HepG2 (cell line): ENCODE results near the gene AMER2. TPM values are rescaled to one million over a fixed set of nuclear protein-coding genes. Genes with fewer than 3 reads are reported as not detected.

Source experiments
- ATAC-seq: fragments of 200-7000 bp; cut with Tn5 transposase; 3 replicates; pipeline ENCODE4 v1.9.1; 2020; ENCODE audit warnings: mild to moderate bottlenecking, moderate library complexity
- BruUV-seq: library from RNA; stranded (reverse); fragments of 400-500 nt; replicated peaks from 2 replicates; lab custom pipeline; 2021; lab: Mats Ljungman, UMichigan
- CTCF ChIA-PET: fragments of 300-600 bp; formaldehyde crosslinking; extraction: SDS; loops from one replicate; lab custom pipeline; 2021; ENCODE audit warnings: low total read pairs, inconsistent platforms, low intra/inter-chr PET ratio; lab: Yijun Ruan, JAX
- POLR2A ChIA-PET: fragments of 350-600 bp; sonication (Branson Sonifier 250); formaldehyde crosslinking; loops from one replicate; lab custom pipeline; 2020; ENCODE audit warnings: antibody characterized with exemption, inconsistent platforms; lab: Yijun Ruan, JAX
- DNase-seq: peaks from one replicate; pipeline ENCODE4 v3.0.0-alpha.2; 2015; ENCODE audit warnings: low spot score
- FAIRE-seq: peaks from 3 replicates; lab custom pipeline; 2011; peaks lifted over from hg19 to GRCh38; lab: Jason Lieb, UNC
- H2AFZ ChIP-seq: one replicate; pipeline ENCODE4 v1.6.1; 2011; ENCODE audit warnings: low read length, inconsistent platforms
- H3K27ac ChIP-seq: fragments of 300-600 bp; 3 replicates; pipeline ENCODE4 v1.8.0; 2011; ENCODE audit warnings: mixed run types, mild to moderate bottlenecking, mixed read lengths, low read length, inconsistent platforms; ENCODE audit not compliant: insufficient read depth; ENCODE audit errors: extremely low read length
- H3K27me3 ChIP-seq, 2 experiments: fragments of 200-600 bp in 1 of 2; 2 replicates in 1 of 2; 3 replicates in 1 of 2; pipeline versions ENCODE4 v1.6.0 to v1.8.0; 2011; ENCODE audit warnings: low read length in 2 of 2, mild to moderate bottlenecking in 2 of 2, moderate library complexity in 2 of 2, inconsistent platforms in 1 of 2; ENCODE audit not compliant: insufficient read depth in 2 of 2, control insufficient read depth in 1 of 2
- H3K36me3 ChIP-seq, 2 experiments: fragments of 200-600 bp in 1 of 2; replicated peaks in 1 of 2; 2 replicates in 1 of 2; 3 replicates in 1 of 2; pipeline versions ENCODE4 v1.5.1 to v1.8.0; 2011; ENCODE audit warnings: low read length in 2 of 2, inconsistent platforms in 1 of 2; ENCODE audit not compliant: insufficient read depth in 2 of 2, control insufficient read depth in 1 of 2
- H3K4me1 ChIP-seq: 2 replicates; pipeline ENCODE4 v1.5.1; 2012; ENCODE audit warnings: low read length, inconsistent platforms; ENCODE audit not compliant: insufficient read depth
- H3K4me2 ChIP-seq: 2 replicates; pipeline ENCODE4 v1.6.0; 2011; ENCODE audit warnings: low read depth, low read length, inconsistent platforms
- H3K4me3 ChIP-seq, 3 experiments: fragments of 200-600 bp in 1 of 3; sonication (generic), shearing (Covaris generic) in 1 of 3; replicated peaks in 1 of 3; 2 replicates each; pipeline ENCODE4 v1.5.1; 2011 to 2016; ENCODE audit warnings: low read length in 3 of 3, inconsistent platforms in 2 of 3, low read depth in 2 of 3, mild to moderate bottlenecking in 2 of 3, control low read depth in 1 of 3, mixed read lengths in 1 of 3; ENCODE audit not compliant: insufficient read depth in 1 of 3
- H3K79me2 ChIP-seq: one replicate; pipeline ENCODE4 v1.6.1; 2011; ENCODE audit warnings: low read length, inconsistent platforms; ENCODE audit not compliant: insufficient read depth
- H3K9ac ChIP-seq: 2 replicates; pipeline ENCODE4 v1.6.0; 2011; ENCODE audit warnings: mild to moderate bottlenecking, low read depth, low read length, inconsistent platforms; ENCODE audit not compliant: insufficient read depth
- H3K9me3 ChIP-seq: 2 replicates; pipeline ENCODE4 v1.5.1; 2012; ENCODE audit warnings: mild to moderate bottlenecking, low read length
- H4K20me1 ChIP-seq: 2 replicates; pipeline ENCODE4 v1.6.0; 2011; ENCODE audit warnings: inconsistent platforms, mild to moderate bottlenecking, low read length, moderate library complexity; ENCODE audit not compliant: insufficient read depth
- ELF1 ChIP-seq: sonication (generic); formaldehyde crosslinking; IDR thresholded peaks from 2 replicates; pipeline ENCODE4 v1.4.0; 2020; ENCODE audit warnings: missing genetic modification reagents
- JARID2 ChIP-seq: sonication (generic); formaldehyde crosslinking; IDR thresholded peaks from 2 replicates; pipeline ENCODE4 v1.8.1; 2023; ENCODE audit warnings: missing genetic modification reagents, inconsistent platforms; ENCODE audit not compliant: insufficient replicate concordance
- MYPOP ChIP-seq: sonication (generic); formaldehyde crosslinking; IDR thresholded peaks from 2 replicates; pipeline ENCODE4 v1.8.1; 2023; ENCODE audit warnings: mild to moderate bottlenecking, moderate library complexity, missing genetic modification reagents
- POLR2AphosphoS2 ChIP-seq: IDR thresholded peaks from 2 replicates; pipeline ENCODE4 v1.6.1; 2011; ENCODE audit warnings: low read depth, low read length, improper control_type of control experiment
- SP1 ChIP-seq, 2 experiments: fragments of 450-650 bp in 1 of 2; sonication (generic) in 1 of 2; formaldehyde crosslinking in 1 of 2; IDR thresholded peaks; 2 replicates each; pipeline versions ENCODE4 v1.4.0 to v1.6.1; 2016 to 2020; ENCODE audit warnings: missing genetic modification reagents in 1 of 2
- ZNF234 ChIP-seq: sonication (generic); formaldehyde crosslinking; conservative IDR thresholded peaks from 2 replicates; pipeline ENCODE4 v1.5.1; 2020; ENCODE audit warnings: mild to moderate bottlenecking, missing genetic modification reagents
- ZNF282 ChIP-seq: fragments of 450-650 bp; IDR thresholded peaks from 2 replicates; pipeline ENCODE4 v1.6.1; 2018; ENCODE audit not compliant: partially characterized antibody
- ZNF333 ChIP-seq: sonication (generic); formaldehyde crosslinking; IDR thresholded peaks from 2 replicates; pipeline ENCODE4 v1.4.0; 2020; ENCODE audit warnings: mild to moderate bottlenecking, missing genetic modification reagents, borderline replicate concordance
- ZNF574 ChIP-seq: sonication (generic); formaldehyde crosslinking; IDR thresholded peaks from 2 replicates; pipeline ENCODE4 v1.4.0; 2020; ENCODE audit warnings: missing genetic modification reagents
- ZNF710 ChIP-seq: sonication (generic); formaldehyde crosslinking; IDR thresholded peaks from 2 replicates; pipeline ENCODE4 v1.5.0; 2020; ENCODE audit warnings: mild to moderate bottlenecking, missing genetic modification reagents, borderline replicate concordance
- ZNF737 ChIP-seq: sonication (generic); formaldehyde crosslinking; IDR thresholded peaks from 2 replicates; pipeline ENCODE4 v1.5.0; 2020; ENCODE audit warnings: missing genetic modification reagents, mild to moderate bottlenecking, borderline replicate concordance
- ZNF772 ChIP-seq: sonication (generic); formaldehyde crosslinking; IDR thresholded peaks from 2 replicates; pipeline ENCODE4 v1.5.0; 2020; ENCODE audit warnings: mild to moderate bottlenecking, missing genetic modification reagents
- ZNF776 ChIP-seq: sonication (generic); formaldehyde crosslinking; IDR thresholded peaks from 2 replicates; pipeline ENCODE4 v1.4.0; 2020; ENCODE audit warnings: mild to moderate bottlenecking, missing genetic modification reagents
- ZSCAN5A ChIP-seq: sonication (generic); formaldehyde crosslinking; IDR thresholded peaks from 2 replicates; pipeline ENCODE4 v1.8.0; 2022; ENCODE audit warnings: mild to moderate bottlenecking, missing genetic modification reagents, borderline replicate concordance
- WGBS: methylation state at CpG from one replicate; pipeline ENCODE4 v1.1.6; 2017; ENCODE audit warnings: low lambda C conversion rate; 5-methylcytosine and 5-hydroxymethylcytosine counted together
- in situ Hi-C: cut with HindIII; loops from 2 replicates; pipeline ENCODE4 v1.10.0; 2017; ENCODE audit warnings: low pct_unique_long_range_greater_than_20kb; ENCODE audit not compliant: extremely low pct_ligation_motif_present
- intact Hi-C: fragments of 100-400 bp; cut with micrococcal nuclease; formaldehyde crosslinking; loops from one replicate; pipeline ENCODE4 v1.10.0; 2022; ENCODE audit not compliant: unreplicated experiment
- polyA plus RNA-seq, 8 experiments: library from polyadenylated mRNA; depleted of rRNA in 3 of 8; stranded (reverse) in 7 of 8; unstranded in 1 of 8; fragments of >200 nt; fragmentation: Illumina TruSeq in 4 of 8; extraction: Trizol in 4 of 8; gene quantifications; 2 replicates each; pipeline versions ENCODE4 v1.2.1 to v1.2.3, GENCODE V29; 2011 to 2016; ENCODE audit warnings: low read depth in 4 of 8, missing spikeins in 1 of 8, mixed read lengths in 1 of 8; ENCODE audit not compliant: insufficient read depth in 1 of 8
- total RNA-seq, 5 experiments: library from RNA; depleted of rRNA; stranded (reverse); fragments of >200 nt; fragmentation: Illumina TruSeq; extraction: Trizol; gene quantifications; 2 replicates each; pipeline ENCODE4 v1.2.3, GENCODE V29; 2016; ENCODE audit warnings: low read depth in 1 of 5

Gene AMER2
- total and polyA plus RNA-seq, 2 of the 13 experiments (the other 11 are each of a cell fraction or from before 2014, with no cell fraction given), result not detected

GRCh38 chr13:25169356-25169755 lies 2.7 kb downstream of the AMER2 start:
- TF ChIP-seq ZSCAN5A (CRISPR knock-in tag) (no peak), ELF1 (CRISPR knock-in tag) (no peak), ZNF772 (CRISPR knock-in tag) (no peak), ZNF737 (no peak), ZNF234 (CRISPR knock-in tag) (no peak), JARID2 (no peak), ZNF574 (no peak), SP1 (IDR thresholded peaks at IDR 0.05) (no peak), SP1 (CRISPR knock-in tag; IDR thresholded peaks at IDR 0.05) (no peak), ZNF710 (CRISPR knock-in tag) (no peak), ZNF776 (no peak), MYPOP (CRISPR knock-in tag) (no peak), ZNF282 (no peak), ZNF333 (CRISPR knock-in tag) (no peak), POLR2AphosphoS2 (no peak)
- POLR2A ChIA-PET, result no interaction called here
- intact Hi-C loops (no loop called here), in situ Hi-C loops (no loop called here)
- Histone ChIP-seq H3K27ac (no peak overlapping the region), H3K4me2 (no peak overlapping the region), H3K79me2 (no peaks in the 10 kb centered on the region), H4K20me1 (no peaks in the 10 kb centered on the region), H3K9me3 (no peaks in the 10 kb centered on the region), H3K27me3 (peaks cover 2 to 5% of the 10 kb centered on the region in 2 experiments; a peak in 3 of 5 replicates), H3K4me1 (no peaks in the 10 kb centered on the region), H3K36me3 (no peaks in the 10 kb centered on the region), H3K4me3 (no peak overlapping the region), H3K9ac (no peak overlapping the region), H2AFZ (no peak overlapping the region)
- 50% methylated on average over 9 of the region's 12 CpGs for WGBS
- no peak for ATAC-seq
- no TSS peak for BruUV-seq
- no peak for DNase-seq
- no peak for FAIRE-seq
- CTCF ChIA-PET, result no interaction called here
